Measurements from ENCODE around the gene IMP4.

GRCh38 chr2:130391058-130391871 lies 48.6 kb downstream of the IMP4 start:
- TF ChIP-seq EP300 (IDR thresholded peaks at IDR 0.05) (no peak), CTCF (IDR thresholded peaks at IDR 0.05) (no peak), POLR2A (IDR thresholded peaks at IDR 0.05) (no peak)
